ENCODE measurements around the gene PLEK. TPM values are rescaled to one million over a fixed set of nuclear protein-coding genes. Genes with fewer than 3 reads are reported as not detected.

PLEK gene
- total and polyA plus RNA-seq, 2 donors (not counting 3 experiments of a cell fraction or from before 2014, with no cell fraction given), result 0.03 to 0.11 TPM

- intact Hi-C loops (cut with micrococcal nuclease), result no loop called here
- Histone ChIP-seq H3K4me1 (ENCODE audit: control insufficient read depth, extremely low read depth, insufficient read depth, low read length) (no peaks in the 10 kb centered on the region), H3K9me3 (replicated peaks; ENCODE audit: control insufficient read depth, insufficient read depth, low read length) (no peaks in the 10 kb centered on the region), H3K79me2 (ENCODE audit: control insufficient read depth, insufficient read depth, low read length) (no peaks in the 10 kb centered on the region), H2AFZ (ENCODE audit: low read depth, low read length) (no peak overlapping the region), H4K20me1 (replicated peaks; ENCODE audit: control insufficient read depth, extremely low read depth, insufficient read depth, low read length) (no peaks in the 10 kb centered on the region), H3K27ac (ENCODE audit: insufficient read depth, low read depth, low read length) (no peak overlapping the region), H3K36me3 (ENCODE audit: control insufficient read depth in 2 of 2, extremely low read depth in 1 of 2, insufficient read depth in 2 of 2, low read length in 2 of 2) (no peaks in the 10 kb centered on the region), H3K4me2 (ENCODE audit: insufficient read depth, low read length) (no peak overlapping the region), H3K9ac (replicated peaks; ENCODE audit: extremely low read depth, insufficient read depth, low read length) (no peak overlapping the region), H3K27me3 (ENCODE audit: control insufficient read depth in 2 of 2, insufficient read depth in 2 of 2, low read length in 2 of 2) (peaks cover 8 to 26% of the 10 kb centered on the region in 2 experiments), H3K9me1 (replicated peaks; ENCODE audit: control insufficient read depth, extremely low read depth, insufficient read depth, low read length) (no peaks in the 10 kb centered on the region), H3K4me3 (replicated peaks in 1 of 3; ENCODE audit: insufficient read depth in 1 of 3, low read depth in 1 of 3, low read length in 3 of 3) (no peak overlapping the region)
- TF ChIP-seq EZH2 (IDR thresholded peaks at IDR 0.05; ENCODE audit: borderline replicate concordance, low read depth, low read length, severe bottlenecking) (no peak), CTCF (IDR thresholded peaks at IDR 0.05; ENCODE audit: extremely low read depth in 1 of 2, insufficient read depth in 1 of 2, low read depth in 1 of 2, low read length in 2 of 2) (no peak), JUN (IDR thresholded peaks at IDR 0.05; ENCODE audit: borderline replicate concordance, insufficient read depth, insufficient read length, low read depth) (no peak), GATA2 (IDR thresholded peaks at IDR 0.05; ENCODE audit: insufficient read depth, insufficient read length, low read depth, low read length) (no peak), POLR2AphosphoS5 (IDR thresholded peaks at IDR 0.05; ENCODE audit: insufficient read depth, low read depth, low read length) (no peak), FOS (IDR thresholded peaks at IDR 0.05; ENCODE audit: borderline replicate concordance, insufficient read depth, low read length) (no peak), POLR2A (IDR thresholded peaks at IDR 0.05; ENCODE audit: low read depth, low read length) (no peak), MAX (IDR thresholded peaks at IDR 0.05; ENCODE audit: insufficient read depth, insufficient read length) (no peak), MYC (IDR thresholded peaks at IDR 0.05; ENCODE audit: low read depth, low read length) (no peak)
- dilution Hi-C loops (cut with MboI; ENCODE audit: extremely low pct_ligation_motif_present, low sequenced_read_pairs), result no loop called here
- FAIRE-seq, result no peak
- CTCF ChIA-PET, result interaction anchor here (1.3 kb wide), 1 partner anchor 12 kb away, joined by 3 read pairs; no protein-coding TSS in a partner anchor
- BruUV-seq (replicated peaks), result no TSS peak
- POLR2A ChIA-PET, result no interaction called here
- no peak for DNase-seq (ENCODE audit: low read depth, low spot score)
Observed at GRCh38 chr2:68372485-68372884, 7.4 kb downstream of the PLEK start.
